Activated T-helper 2 cell treated with anti-CD3 and anti-CD28 coated beads, Interferon-gamma antibody, Interleukin-2, Interleukin-4, amounts not matched to agents 10 μg/mL and 5 μg/mL and 100 μg/mL, durations not matched to agents 14 hours and 24 hours and 36 hours (primary cell): ENCODE results near the gene SLC26A6. TPM values are rescaled to one million over a fixed set of nuclear protein-coding genes. Genes with fewer than 3 reads are reported as not detected.

Experiments used
- DNase-seq: peaks from one replicate; pipeline ENCODE4 v3.0.0; 2021; ENCODE audit warnings: low spot score
- H3K27ac Mint-ChIP-seq: one replicate; pipeline ENCODE4 v1.8.0; 2021; ENCODE audit warnings: mixed read lengths
- H3K27me3 Mint-ChIP-seq: one replicate; pipeline ENCODE4 v1.8.0; 2021; ENCODE audit warnings: low read depth, mixed read lengths
- H3K36me3 Mint-ChIP-seq: one replicate; pipeline ENCODE4 v1.8.0; 2021; ENCODE audit warnings: low read depth, mixed read lengths
- H3K4me1 Mint-ChIP-seq: one replicate; pipeline ENCODE4 v1.8.0; 2021; ENCODE audit warnings: low read depth, mixed read lengths
- H3K4me3 Mint-ChIP-seq: one replicate; pipeline ENCODE4 v1.8.0; 2021; ENCODE audit warnings: low read depth, mild to moderate bottlenecking, moderate library complexity, mixed read lengths
- H3K9me3 Mint-ChIP-seq: one replicate; pipeline ENCODE4 v1.8.0; 2021; ENCODE audit warnings: mixed read lengths
- intact Hi-C: fragments of 100-400 bp; cut with micrococcal nuclease; formaldehyde crosslinking; loops from one replicate; pipeline ENCODE4 v1.15.1; 2023
- total RNA-seq: library from RNA; stranded (reverse); gene quantifications from 2 replicates; pipeline ENCODE4 v1.2.3, GENCODE V29; 2022

SLC26A6 gene
- total RNA-seq, 1 donor from 2014 or later: 89.6 TPM

DNA sequence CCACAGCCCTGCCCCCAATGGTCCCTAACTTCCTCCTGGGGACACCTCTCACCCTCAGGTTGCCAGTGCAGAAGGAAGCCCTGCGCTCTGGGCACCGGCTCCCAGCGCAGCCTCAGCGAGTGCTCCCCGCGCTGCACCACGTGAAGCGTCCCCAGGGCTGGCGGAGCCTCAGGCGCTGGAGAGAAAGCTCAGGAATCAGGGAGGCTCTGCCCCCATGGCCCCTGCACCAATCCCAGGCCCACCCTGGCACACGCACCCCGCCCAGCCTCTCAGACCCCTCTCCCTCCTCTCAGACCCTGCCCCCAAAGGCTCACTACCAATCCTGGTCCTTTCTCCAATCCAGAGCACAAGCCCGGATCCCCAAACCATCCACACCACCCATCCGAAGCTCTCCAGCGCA is 47.0 kb downstream of the SLC26A6 start:
- Mint-ChIP-seq H3K4me1 (no peaks in the 10 kb centered on the region), H3K36me3 (no peaks in the 10 kb centered on the region), H3K27me3 (peaks cover 16% of the 10 kb centered on the region), H3K9me3 (no peaks in the 10 kb centered on the region), H3K27ac (no peak overlapping the region), H3K4me3 (no peak overlapping the region)
- DNase-seq: no peak
- intact Hi-C loops: no loop called here

DNA sequence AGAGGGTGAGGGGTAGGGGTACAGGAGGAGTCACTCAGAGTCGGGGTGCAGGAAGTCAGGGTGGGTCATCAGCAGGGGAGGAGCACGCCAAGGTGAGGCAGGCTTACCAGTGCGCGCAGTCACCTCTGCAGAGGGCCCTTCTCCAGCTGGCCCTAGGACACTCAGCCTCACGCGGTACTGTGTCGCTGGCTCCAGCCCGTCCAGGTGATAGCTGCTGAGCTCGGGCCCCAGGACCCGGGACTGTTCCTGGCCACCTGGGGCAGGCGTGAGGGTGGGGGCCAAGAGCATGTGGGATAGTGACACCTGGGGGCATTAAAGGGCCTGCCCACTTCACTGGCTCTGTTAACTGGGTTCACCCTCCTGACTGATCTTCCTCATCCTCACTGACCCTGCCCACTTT is 47.6 kb downstream of the SLC26A6 start:
- Mint-ChIP-seq H3K27ac (no peak overlapping the region), H3K4me3 (no peak overlapping the region), H3K9me3 (no peaks in the 10 kb centered on the region), H3K4me1 (no peaks in the 10 kb centered on the region), H3K36me3 (no peaks in the 10 kb centered on the region), H3K27me3 (peaks cover 16% of the 10 kb centered on the region)
- intact Hi-C loops: no loop called here
- no peak for DNase-seq

DNA sequence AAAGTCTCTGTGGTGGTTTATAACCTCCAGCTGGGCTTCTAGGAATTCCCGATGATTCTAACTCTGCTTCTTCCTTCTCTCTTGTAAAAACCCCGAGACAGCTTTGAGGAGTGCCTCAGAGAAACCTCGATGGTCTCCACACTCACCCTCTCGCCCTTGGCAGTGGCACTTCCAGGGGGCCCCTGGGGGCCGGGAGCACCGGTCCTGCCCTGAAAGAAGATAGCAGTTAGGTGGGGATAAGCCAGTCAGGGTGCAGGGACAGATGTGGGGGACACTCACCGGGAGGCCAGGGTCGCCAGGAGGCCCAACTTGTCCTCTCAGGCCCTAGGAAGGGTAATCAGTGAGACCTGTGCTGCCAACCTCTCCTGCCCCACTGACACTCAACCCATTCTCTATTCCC is 49.9 kb downstream of the SLC26A6 start:
- H3K27ac Mint-ChIP-seq: no peak overlapping the region

DNA sequence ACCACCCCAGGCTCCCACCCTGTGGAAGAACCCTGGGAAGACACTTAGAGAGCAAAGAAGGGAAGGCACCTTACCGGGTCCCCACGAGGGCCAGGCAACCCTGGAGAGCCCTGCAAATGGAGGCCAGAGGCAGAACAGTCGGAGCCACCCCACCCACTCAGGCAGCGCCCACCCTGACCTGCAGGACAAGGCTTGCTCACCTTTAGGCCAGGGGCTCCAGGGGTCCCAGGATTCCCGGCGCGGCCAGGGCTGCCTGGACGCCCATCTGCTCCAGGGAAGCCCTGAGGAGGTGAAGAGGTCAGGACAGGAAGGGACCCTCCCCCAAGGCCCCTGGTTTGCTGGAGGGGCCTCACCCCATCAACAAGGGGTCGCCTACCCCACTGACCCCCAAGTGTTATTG is 50.4 kb downstream of the SLC26A6 start:
- Mint-ChIP-seq H3K36me3 (no peaks in the 10 kb centered on the region), H3K27ac (no peak overlapping the region), H3K4me1 (no peaks in the 10 kb centered on the region), H3K4me3 (no peak overlapping the region), H3K9me3 (no peaks in the 10 kb centered on the region), H3K27me3 (peaks cover 12% of the 10 kb centered on the region)
- no peak for DNase-seq
- intact Hi-C loops: no loop called here

More for the DNA sequence above, 49.9 kb downstream of the SLC26A6 start:
- Mint-ChIP-seq H3K4me3 (no peak overlapping the region), H3K27me3 (peaks cover 14% of the 10 kb centered on the region), H3K36me3 (no peaks in the 10 kb centered on the region), H3K4me1 (no peaks in the 10 kb centered on the region), H3K9me3 (no peaks in the 10 kb centered on the region)
- intact Hi-C loops: no loop called here
- no peak for DNase-seq

DNA sequence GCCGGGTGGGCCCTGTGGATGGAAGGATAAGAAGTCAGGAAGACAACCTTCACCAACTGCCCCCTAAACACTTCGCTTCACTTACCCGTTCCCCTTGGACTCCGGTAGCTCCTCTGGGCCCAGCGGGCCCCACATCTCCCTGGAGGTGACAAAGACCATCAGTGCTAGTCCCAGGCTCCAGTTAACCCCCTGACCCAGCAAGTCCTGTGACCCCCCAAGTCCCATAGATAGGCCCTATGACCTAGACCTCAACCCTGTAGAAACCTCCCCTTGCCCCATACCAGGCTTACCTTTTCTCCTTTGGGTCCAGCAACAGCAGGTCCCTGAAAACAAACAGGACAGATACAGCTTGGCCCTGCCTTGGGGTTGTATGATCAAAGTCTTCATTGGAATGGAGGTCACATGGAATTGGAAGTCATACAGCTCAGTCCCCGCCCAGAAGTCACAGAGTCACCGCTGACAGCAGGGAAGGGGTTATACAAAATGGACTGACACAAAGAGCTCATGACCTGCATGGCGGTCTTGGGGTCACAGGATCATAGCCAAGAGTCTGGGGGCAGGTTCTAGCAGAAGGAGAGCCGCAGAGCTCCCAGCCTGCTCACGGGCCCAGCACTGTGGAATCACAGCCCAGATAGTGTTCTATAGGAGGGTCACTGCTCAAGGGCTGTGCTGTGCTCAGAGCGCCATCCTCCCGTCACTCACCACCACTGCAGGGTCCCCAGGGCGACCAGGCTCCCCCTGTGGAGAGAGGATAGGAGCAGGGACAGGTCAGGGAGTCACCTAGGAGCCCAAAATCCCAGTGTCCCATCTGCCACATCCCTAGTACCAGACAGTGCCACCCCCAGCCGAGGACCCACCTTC is 53.4 kb downstream of the SLC26A6 start:
- DNase-seq: no peak
- no peaks in the 10 kb centered on the region for H3K36me3 Mint-ChIP-seq
- H3K27me3 Mint-ChIP-seq: peaks cover 2% of the 10 kb centered on the region
- no peak overlapping the region for H3K4me3 Mint-ChIP-seq
- H3K9me3 Mint-ChIP-seq: no peaks in the 10 kb centered on the region
- intact Hi-C loops: no loop called here
- no peaks in the 10 kb centered on the region for H3K4me1 Mint-ChIP-seq
- no peak overlapping the region for H3K27ac Mint-ChIP-seq

DNA sequence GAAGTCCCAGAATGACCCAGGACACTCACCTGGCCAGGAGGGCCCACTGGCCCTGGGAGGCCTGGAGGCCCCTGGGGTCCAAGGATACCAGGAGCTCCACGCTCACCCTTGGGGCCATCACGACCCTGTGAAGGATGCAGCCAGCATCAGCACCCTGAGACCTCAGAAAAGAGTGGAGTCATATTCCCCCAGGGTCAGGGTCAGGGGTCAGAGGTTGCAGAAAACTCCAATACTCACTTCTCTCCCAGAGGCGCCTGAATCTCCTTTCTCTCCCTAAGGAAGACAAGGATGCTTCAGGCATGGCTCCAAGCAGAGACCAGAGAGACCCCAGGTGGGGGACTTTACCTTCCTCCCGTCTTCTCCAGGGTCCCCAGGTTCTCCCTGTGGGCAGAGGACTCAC is 58.6 kb downstream of the SLC26A6 start:
- Mint-ChIP-seq H3K27ac (no peak overlapping the region), H3K4me3 (no peak overlapping the region), H3K9me3 (no peaks in the 10 kb centered on the region), H3K4me1 (no peaks in the 10 kb centered on the region), H3K27me3 (no peaks in the 10 kb centered on the region), H3K36me3 (no peaks in the 10 kb centered on the region)
- intact Hi-C loops: no loop called here
- no peak for DNase-seq

Other genes with a start within 250 kb of the SLC26A6 start
- gene PLXNB1, start 205.4 kb downstream of the SLC26A6 start, total RNA-seq: 6.8 and 7.0 TPM in 2 replicates
- gene CCDC51, start 195.3 kb downstream of the SLC26A6 start, total RNA-seq: 22.2 and 23.7 TPM in 2 replicates
- 270 and 289 TPM in 2 replicates for gene TMA7, start 195.2 kb downstream of the SLC26A6 start, total RNA-seq
- 16.9 and 17.5 TPM in 2 replicates for gene ATRIP, start 188.7 kb downstream of the SLC26A6 start, total RNA-seq
- gene SHISA5, start 131.3 kb downstream of the SLC26A6 start, total RNA-seq: 65.6 and 69.5 TPM in 2 replicates
- gene PFKFB4, start 78.7 kb downstream of the SLC26A6 start, total RNA-seq: 53.0 and 57.0 TPM in 2 replicates
- gene UCN2, start 71.7 kb downstream of the SLC26A6 start, total RNA-seq: 0.11 TPM in 1 of 2 replicates, not detected in the other
- 1.9 and 2.4 TPM in 2 replicates for gene COL7A1, start 40.1 kb downstream of the SLC26A6 start, total RNA-seq
- 248 and 273 TPM in 2 replicates for gene UQCRC1, start 25.8 kb downstream of the SLC26A6 start, total RNA-seq
- 0.80 and 0.87 TPM in 2 replicates for gene TMEM89, start 13.7 kb downstream of the SLC26A6 start, total RNA-seq
- 16.0 and 16.5 TPM in 2 replicates for gene CELSR3, start 27.4 kb upstream of the SLC26A6 start, total RNA-seq
- 49.8 and 51.4 TPM in 2 replicates for gene NCKIPSD, start 50.5 kb upstream of the SLC26A6 start, total RNA-seq
- gene IP6K2, start 81.8 kb upstream of the SLC26A6 start, total RNA-seq: 65.4 and 68.2 TPM in 2 replicates
- 30.7 and 32.4 TPM in 2 replicates for gene PRKAR2A, start 212.4 kb upstream of the SLC26A6 start, total RNA-seq